GM23248 (cell line): ENCODE data around the gene CPNE7. TPM values are rescaled to one million over a fixed set of nuclear protein-coding genes. Genes with fewer than 3 reads are reported as not detected.
"Not testable (repeated sequence)": the region's sequence is repeated elsewhere in the genome, so short reads cannot be mapped to it uniquely, and the experiment has no call there.

Experiments used
- DNase-seq: peaks from one replicate; pipeline ENCODE4 v3.0.0-alpha.2; 2015
- H2AFZ ChIP-seq: fragments of 200-600 bp; sonication (generic); 2 replicates; pipeline ENCODE4 v1.6.1; 2016; ENCODE audit warnings: antibody characterized with exemption
- H3F3A ChIP-seq: fragments of 200-600 bp; sonication (generic); 2 replicates; pipeline ENCODE4 v1.6.1; 2016; ENCODE audit warnings: mild to moderate bottlenecking, antibody characterized with exemption, mixed run types; ENCODE audit not compliant: insufficient read depth
- H3K27ac ChIP-seq: fragments of 200-600 bp; sonication (generic); 2 replicates; pipeline ENCODE4 v1.5.1; 2016; ENCODE audit warnings: mild to moderate bottlenecking
- H3K27me3 ChIP-seq: fragments of 200-600 bp; sonication (generic); replicated peaks from 2 replicates; pipeline ENCODE4 v1.6.1; 2016; ENCODE audit warnings: mild to moderate bottlenecking; ENCODE audit not compliant: insufficient read depth
- H3K36me3 ChIP-seq: fragments of 200-600 bp; sonication (generic); 2 replicates; pipeline ENCODE4 v1.6.1; 2016; ENCODE audit warnings: low read depth, mild to moderate bottlenecking
- H3K4me1 ChIP-seq: fragments of 200-600 bp; sonication (generic); 2 replicates; pipeline ENCODE4 v1.6.1; 2016; ENCODE audit warnings: mild to moderate bottlenecking; ENCODE audit not compliant: insufficient read depth
- H3K4me2 ChIP-seq: fragments of 200-600 bp; sonication (generic); one replicate; pipeline ENCODE4 v1.6.1; 2016; ENCODE audit warnings: mild to moderate bottlenecking; ENCODE audit not compliant: unreplicated experiment
- H3K4me3 ChIP-seq: fragments of 200-600 bp; sonication (generic); 2 replicates; pipeline ENCODE4 v1.5.1; 2016; ENCODE audit warnings: mild to moderate bottlenecking
- H3K79me2 ChIP-seq: fragments of 200-600 bp; sonication (generic); 2 replicates; pipeline ENCODE4 v1.6.1; 2016; ENCODE audit warnings: mild to moderate bottlenecking; ENCODE audit not compliant: insufficient read depth
- H3K9ac ChIP-seq: fragments of 200-600 bp; sonication (generic); 2 replicates; pipeline ENCODE4 v1.6.1; 2016; ENCODE audit warnings: mild to moderate bottlenecking
- H3K9me2 ChIP-seq: fragments of 200-600 bp; sonication (generic); 2 replicates; pipeline ENCODE4 v1.6.1; 2016; ENCODE audit warnings: mixed run types, mild to moderate bottlenecking, moderate library complexity; ENCODE audit not compliant: insufficient read depth
- H3K9me3 ChIP-seq: fragments of 200-600 bp; sonication (generic); one replicate; pipeline ENCODE4 v1.6.1; 2017; ENCODE audit warnings: low read depth
- H4K20me1 ChIP-seq: fragments of 200-600 bp; sonication (generic); 2 replicates; pipeline ENCODE4 v1.6.0; 2016; ENCODE audit not compliant: insufficient read depth
- EZH2 ChIP-seq: fragments of 200-600 bp; sonication (generic); IDR thresholded peaks from 2 replicates; pipeline ENCODE4 v1.6.1; 2018; ENCODE audit warnings: antibody characterized with exemption, mild to moderate bottlenecking; ENCODE audit not compliant: insufficient read depth, poor library complexity, severe bottlenecking
- EZH2phosphoT487 ChIP-seq: fragments of 200-600 bp; sonication (generic); IDR thresholded peaks from 2 replicates; pipeline ENCODE4 v1.6.1; 2018; ENCODE audit warnings: antibody characterized with exemption, moderate library complexity, mild to moderate bottlenecking, low read depth; ENCODE audit not compliant: insufficient read depth
- WGBS, 2 experiments: methylation state at CpG; one replicate each; pipeline ENCODE4 v1.1.6; 2015 to 2017; ENCODE audit warnings: low lambda C conversion rate in 2 of 2, low coverage in 1 of 2; ENCODE audit errors: missing lambda C conversion rate in 2 of 2; 5-methylcytosine and 5-hydroxymethylcytosine counted together
- in situ Hi-C: fragments of 300-500 bp; cut with MboI; formaldehyde crosslinking; loops from 2 replicates; pipeline ENCODE4 v1.15.0; 2020
- polyA plus RNA-seq: library from polyadenylated mRNA; unstranded; fragments of >200 nt; fragmentation: Nextera tagmentation; extraction: Ambion mirVana; gene quantifications from 2 replicates; pipeline ENCODE4 v1.2.1, GENCODE V29; 2016
- total RNA-seq: library from RNA; depleted of rRNA; stranded (reverse); fragments of >200 nt; shearing (Covaris generic); gene quantifications from 2 replicates; pipeline ENCODE4 v1.2.3, GENCODE V29; 2014

CPNE7 gene
- total and polyA plus RNA-seq, 2 experiments from 2014 or later = 5.3 to 10.1 TPM

DNA sequence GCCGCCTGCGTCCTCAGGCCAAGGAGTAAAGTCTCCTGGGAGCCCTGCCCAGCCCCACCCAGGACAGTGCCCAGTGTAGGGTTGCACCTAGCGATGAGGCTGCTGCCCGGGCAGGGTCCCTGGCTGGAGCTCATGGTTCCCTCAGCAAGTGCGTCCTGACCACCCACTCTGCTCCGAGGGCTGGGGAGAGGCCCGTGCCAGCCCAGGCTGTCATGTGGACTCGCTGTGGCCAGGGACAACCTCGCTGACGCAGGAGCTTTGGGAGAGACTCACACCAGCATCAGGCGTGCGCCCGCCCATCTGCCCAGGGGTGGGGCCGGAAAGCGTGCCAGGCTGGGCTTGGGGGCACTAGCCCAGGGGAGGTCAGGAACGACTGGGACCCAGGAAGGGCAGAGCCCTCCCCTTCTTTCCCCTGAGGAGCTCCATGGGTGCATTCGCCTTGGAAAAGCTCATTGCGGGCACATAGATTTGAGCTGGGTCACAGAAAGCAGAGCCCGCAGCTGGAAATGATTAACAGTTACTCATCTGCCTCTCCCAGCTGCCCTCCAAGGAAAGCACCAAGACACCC lies 57.6 kb downstream of the CPNE7 start:
- no peaks in the 10 kb centered on the region for H3K9me2 ChIP-seq
- TF ChIP-seq EZH2 = no peak
- TF ChIP-seq EZH2phosphoT487 = no peak
- no peaks in the 10 kb centered on the region for H4K20me1 ChIP-seq
- H3K4me1 ChIP-seq = peaks cover 16% of the 10 kb centered on the region
- in situ Hi-C loops = no loop called here
- H3K27me3 ChIP-seq = no peaks in the 10 kb centered on the region
- WGBS, 2 experiments = 1 to 2% methylated on average over 18 to 19 of the region's 19 CpGs
- peak overlapping the region; percentile 51 for H3K9ac ChIP-seq
- peak overlapping the region; percentile 33 for H3K4me3 ChIP-seq
- peak overlapping the region; percentile 49 for H3K27ac ChIP-seq
- peak; percentile 96 for DNase-seq
- H3K9me3 ChIP-seq = no peaks in the 10 kb centered on the region
- H3K4me2 ChIP-seq = peak overlapping the region; percentile 62
- peaks cover 5% of the 10 kb centered on the region for H3F3A ChIP-seq
- H3K36me3 ChIP-seq = no peaks in the 10 kb centered on the region
- no peak overlapping the region for H2AFZ ChIP-seq
- no peaks in the 10 kb centered on the region for H3K79me2 ChIP-seq

DNA sequence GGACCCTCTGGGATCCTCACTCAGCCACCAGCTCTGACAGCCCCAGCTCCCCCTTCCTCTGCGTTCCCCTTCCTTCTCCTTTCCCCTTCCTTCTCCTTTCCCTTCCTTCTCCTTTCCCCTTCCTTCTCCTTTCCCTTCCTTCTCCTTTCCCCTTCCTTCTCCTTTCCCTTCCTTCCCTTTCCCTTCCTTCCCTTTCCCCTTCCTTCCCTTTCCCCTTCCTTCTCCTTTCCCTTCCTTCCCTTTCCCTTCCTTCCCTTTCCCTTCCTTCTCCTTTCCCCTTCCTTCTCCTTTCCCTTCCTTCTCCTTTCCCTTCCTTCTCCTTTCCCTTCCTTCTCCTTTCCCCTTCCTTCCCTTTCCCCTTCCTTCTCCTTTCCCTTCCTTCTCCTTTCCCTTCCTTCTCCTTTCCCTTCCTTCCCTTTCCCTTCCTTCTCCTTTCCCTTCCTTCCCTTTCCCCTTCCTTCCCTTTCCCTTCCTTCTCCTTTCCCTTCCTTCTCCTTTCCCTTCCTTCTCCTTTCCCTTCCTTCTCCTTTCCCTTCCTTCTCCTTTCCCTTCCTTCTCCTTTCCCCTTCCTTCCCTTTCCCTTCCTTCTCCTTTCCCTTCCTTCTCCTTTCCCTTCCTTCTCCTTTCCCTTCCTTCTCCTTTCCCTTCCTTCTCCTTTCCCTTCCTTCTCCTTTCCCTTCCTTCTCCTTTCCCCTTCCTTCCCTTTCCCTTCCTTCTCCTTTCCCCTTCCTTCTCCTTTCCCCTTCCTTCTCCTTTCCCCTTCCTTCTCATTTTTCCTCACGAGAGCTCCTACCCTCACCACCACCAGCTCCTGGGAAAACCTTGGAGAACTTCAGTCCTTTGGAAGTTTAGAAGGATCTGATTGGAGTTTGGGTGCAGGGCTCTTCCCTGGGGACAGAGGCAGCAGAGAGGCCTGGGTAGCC lies 59.2 kb downstream of the CPNE7 start:
- H3K79me2 ChIP-seq, H3F3A ChIP-seq, H3K4me3 ChIP-seq, DNase-seq, H3K9ac ChIP-seq, H3K36me3 ChIP-seq, in situ Hi-C loops, H3K9me3 ChIP-seq, H4K20me1 ChIP-seq, H3K27ac ChIP-seq, H2AFZ ChIP-seq, H3K9me2 ChIP-seq, H3K27me3 ChIP-seq, H3K4me2 ChIP-seq: not testable (repeated sequence)
- H3K4me1 ChIP-seq = peaks cover 16% of the 10 kb centered on the region
- WGBS, 2 experiments = 79 to 94% methylated on average over 2 of the region's 2 CpGs

DNA sequence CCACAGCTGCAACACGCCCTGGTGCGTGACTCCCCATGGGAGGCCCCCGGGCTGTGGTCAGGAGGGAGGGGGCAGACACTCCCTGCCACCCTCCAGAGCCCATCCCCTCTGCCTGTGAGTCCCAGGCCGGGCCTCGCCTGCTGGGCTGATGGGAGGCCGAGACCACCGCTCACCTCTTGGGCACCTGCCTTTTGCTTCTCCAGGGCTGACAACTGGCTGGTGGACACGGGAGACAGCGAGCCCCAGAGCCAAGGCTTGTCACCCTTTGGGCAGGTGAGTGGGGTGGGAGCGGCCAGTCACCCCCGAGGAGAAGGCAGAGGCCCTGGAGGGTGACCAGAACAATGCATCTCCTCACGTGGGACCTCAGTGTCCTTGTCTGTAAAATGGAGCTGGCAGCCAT lies 61.1 kb downstream of the CPNE7 start:
- H3K9me2 ChIP-seq = no peaks in the 10 kb centered on the region
- in situ Hi-C loops = no loop called here
- no peaks in the 10 kb centered on the region for H3K9me3 ChIP-seq
- H3K4me3 ChIP-seq = no peak overlapping the region
- H3K36me3 ChIP-seq = no peaks in the 10 kb centered on the region
- no peaks in the 10 kb centered on the region for H4K20me1 ChIP-seq
- peaks cover 5% of the 10 kb centered on the region for H3F3A ChIP-seq
- H3K27me3 ChIP-seq = no peaks in the 10 kb centered on the region
- WGBS, 2 experiments = 75 to 82% methylated on average over 12 of the region's 12 CpGs
- H3K4me1 ChIP-seq = peaks cover 16% of the 10 kb centered on the region
- H3K79me2 ChIP-seq = no peaks in the 10 kb centered on the region
- H3K27ac ChIP-seq = no peak overlapping the region
- no peak overlapping the region for H3K4me2 ChIP-seq
- no peak for DNase-seq
- no peak overlapping the region for H2AFZ ChIP-seq
- TF ChIP-seq EZH2 = no peak
- no peak for TF ChIP-seq EZH2phosphoT487
- H3K9ac ChIP-seq = no peak overlapping the region

DNA sequence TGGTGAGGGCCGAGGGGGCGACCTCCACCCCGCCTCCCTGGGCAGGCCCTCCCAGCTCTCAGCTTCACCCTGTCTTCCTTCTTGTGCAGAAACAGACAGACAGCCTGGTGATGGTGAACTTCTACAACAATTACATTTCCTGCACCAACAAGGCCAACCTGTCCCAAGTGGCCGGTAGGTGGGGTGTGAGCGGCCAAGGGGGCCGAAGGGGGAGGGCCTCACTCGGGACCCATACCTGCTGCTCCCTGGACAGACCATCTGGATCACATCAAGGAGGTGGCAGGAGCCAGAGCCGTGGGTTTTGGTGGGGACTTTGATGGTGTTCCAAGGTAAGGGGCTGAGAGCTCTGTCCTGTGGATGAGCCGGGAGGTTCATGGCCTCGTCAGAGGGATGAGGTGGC lies 61.8 kb downstream of the CPNE7 start:
- H3K4me2 ChIP-seq = no peak overlapping the region
- no peaks in the 10 kb centered on the region for H3K9me2 ChIP-seq
- no peaks in the 10 kb centered on the region for H3K9me3 ChIP-seq
- H3K27ac ChIP-seq = no peak overlapping the region
- in situ Hi-C loops = no loop called here
- no peak overlapping the region for H2AFZ ChIP-seq
- no peaks in the 10 kb centered on the region for H3K36me3 ChIP-seq
- no peak overlapping the region for H3K4me3 ChIP-seq
- WGBS, 2 experiments = 38 to 57% methylated on average over 7 to 10 of the region's 10 CpGs
- no peak overlapping the region for H3K9ac ChIP-seq
- peaks cover 5% of the 10 kb centered on the region for H3F3A ChIP-seq
- no peaks in the 10 kb centered on the region for H3K79me2 ChIP-seq
- no peak for TF ChIP-seq EZH2phosphoT487
- TF ChIP-seq EZH2 = no peak
- no peak for DNase-seq
- no peaks in the 10 kb centered on the region for H4K20me1 ChIP-seq
- H3K27me3 ChIP-seq = no peaks in the 10 kb centered on the region
- peaks cover 14% of the 10 kb centered on the region for H3K4me1 ChIP-seq
